ENCODE measurements around the gene METTL8. TPM values are rescaled to one million over a fixed set of nuclear protein-coding genes. Genes with fewer than 3 reads are reported as not detected.

METTL8 gene
- total and polyA plus RNA-seq, 2 of the 13 experiments (the other 11 are each of a cell fraction or from before 2014, with no cell fraction given), result 18.6 to 68.2 TPM

- TF ChIP-seq ZNF362 (CRISPR knock-in tag; IDR thresholded peaks at IDR 0.05; ENCODE audit: borderline replicate concordance) (peak; percentile 31; the same call in 1 of the 2 replicates), ZNF431 (CRISPR knock-in tag; IDR thresholded peaks at IDR 0.05; ENCODE audit: borderline replicate concordance, low read depth) (no peak; the same call in 1 of the 2 replicates), GABPA (IDR thresholded peaks at IDR 0.05; ENCODE audit: low read depth, low read length) (peak; percentile 67), GABPA (CRISPR knock-in tag; IDR thresholded peaks at IDR 0.05; ENCODE audit: low read depth) (peak; percentile 80), IRF2 (CRISPR knock-in tag; IDR thresholded peaks at IDR 0.05) (peak; percentile 97), CEBPG (CRISPR knock-in tag; IDR thresholded peaks at IDR 0.05) (no peak), ZNF282 (IDR thresholded peaks at IDR 0.05; ENCODE audit: partially characterized antibody) (no peak), LCORL (IDR thresholded peaks at IDR 0.05) (no peak), LCORL (CRISPR knock-in tag; IDR thresholded peaks at IDR 0.05) (peak; percentile 87; the same call in 1 of the 2 replicates), ZNF556 (CRISPR knock-in tag; IDR thresholded peaks at IDR 0.05; ENCODE audit: borderline replicate concordance) (no peak), POLR2AphosphoS2 (IDR thresholded peaks at IDR 0.05; ENCODE audit: low read depth, low read length) (no peak), MTF2 (CRISPR knock-in tag; IDR thresholded peaks at IDR 0.05; ENCODE audit: borderline replicate concordance) (peak; percentile 63; the same call in 1 of the 2 replicates), ZNF33B (CRISPR knock-in tag; IDR thresholded peaks at IDR 0.05) (peak; percentile 19; the same call in 1 of the 2 replicates), FLYWCH1 (CRISPR knock-in tag; IDR thresholded peaks at IDR 0.05) (peak; percentile 89; the same call in 1 of the 2 replicates), NKX3-1 (CRISPR knock-in tag; IDR thresholded peaks at IDR 0.05) (no peak; the same call in 1 of the 2 replicates), SMC3 (IDR thresholded peaks at IDR 0.05; ENCODE audit: low read length) (no peak), GPN1 (CRISPR knock-in tag; IDR thresholded peaks at IDR 0.05; ENCODE audit: borderline replicate concordance) (no peak), ZFX (CRISPR knock-in tag; IDR thresholded peaks at IDR 0.05; ENCODE audit: low read depth) (peak; percentile 99), CAMTA2 (CRISPR knock-in tag; IDR thresholded peaks at IDR 0.05; ENCODE audit: borderline replicate concordance) (peak; percentile 95; the same call in 1 of the 2 replicates), ZBTB49 (CRISPR knock-in tag; IDR thresholded peaks at IDR 0.05; ENCODE audit: borderline replicate concordance) (no peak), RFX3 (CRISPR knock-in tag; IDR thresholded peaks at IDR 0.05) (no peak), ZNF619 (CRISPR knock-in tag; IDR thresholded peaks at IDR 0.05) (peak; percentile 66; the same call in 1 of the 2 replicates), RELA (CRISPR knock-in tag; IDR thresholded peaks at IDR 0.05) (no peak), GABPB1 (CRISPR knock-in tag; IDR thresholded peaks at IDR 0.05) (peak; percentile 95), ZNF44 (CRISPR knock-in tag; IDR thresholded peaks at IDR 0.05) (peak; percentile 73; the same call in 1 of the 2 replicates)
- TF ChIP-seq, protein P1, sequence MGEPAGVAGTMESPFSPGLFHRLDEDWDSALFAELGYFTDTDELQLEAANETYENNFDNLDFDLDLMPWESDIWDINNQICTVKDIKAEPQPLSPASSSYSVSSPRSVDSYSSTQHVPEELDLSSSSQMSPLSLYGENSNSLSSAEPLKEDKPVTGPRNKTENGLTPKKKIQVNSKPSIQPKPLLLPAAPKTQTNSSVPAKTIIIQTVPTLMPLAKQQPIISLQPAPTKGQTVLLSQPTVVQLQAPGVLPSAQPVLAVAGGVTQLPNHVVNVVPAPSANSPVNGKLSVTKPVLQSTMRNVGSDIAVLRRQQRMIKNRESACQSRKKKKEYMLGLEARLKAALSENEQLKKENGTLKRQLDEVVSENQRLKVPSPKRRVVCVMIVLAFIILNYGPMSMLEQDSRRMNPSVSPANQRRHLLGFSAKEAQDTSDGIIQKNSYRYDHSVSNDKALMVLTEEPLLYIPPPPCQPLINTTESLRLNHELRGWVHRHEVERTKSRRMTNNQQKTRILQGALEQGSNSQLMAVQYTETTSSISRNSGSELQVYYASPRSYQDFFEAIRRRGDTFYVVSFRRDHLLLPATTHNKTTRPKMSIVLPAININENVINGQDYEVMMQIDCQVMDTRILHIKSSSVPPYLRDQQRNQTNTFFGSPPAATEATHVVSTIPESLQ (CRISPR knock-in tag; conservative IDR thresholded peaks at IDR 0.05), result peak; percentile 90
Measured at GRCh38 chr2:171434013-171434989, 511 bp upstream of the METTL8 start, which contains the start of gene DCAF17 (continued).

All from HepG2 (cell line).